ENCODE data around the gene SLC35B3. TPM values are rescaled to one million over a fixed set of nuclear protein-coding genes. Genes with fewer than 3 reads are reported as not detected.

The SLC35B3 gene
- total and polyA plus RNA-seq, 8 donors: 2.9 to 27.2 (median 16.3) TPM

- intact Hi-C loops (cut with DNase I; ENCODE audit: low total_unique reads): no loop called here
- WGBS, 5 donors: 69 to 75% (median 72%) methylated on average over 4 of the region's 4 CpGs
These were observed 46.1 kb downstream of the SLC35B3 start for GRCh38 chr6:8389036-8389818.

GRCh38 chr6:8387942-8388437 lies 47.4 kb downstream of the SLC35B3 start:
- TF ChIP-seq POLR2AphosphoS5 (IDR thresholded peaks at IDR 0.05): no peak
- TF ChIP-seq POLR2A (IDR thresholded peaks at IDR 0.05): no peak
- no peak for DNase-seq
- 73 to 86% (median 83%) methylated on average over 11 of the region's 11 CpGs for WGBS, 5 donors
- no peaks in the 10 kb centered on the region for H3K36me3 ChIP-seq
- H3K4me3 ChIP-seq: no peak overlapping the region
- no peaks in the 10 kb centered on the region for H3K9me3 ChIP-seq
- H3K4me1 ChIP-seq: no peaks in the 10 kb centered on the region
- no peak overlapping the region for H3K27ac ChIP-seq
- no peaks in the 10 kb centered on the region for H3K27me3 ChIP-seq
- intact Hi-C loops (cut with DNase I; ENCODE audit: low total_unique reads): no loop called here

More at GRCh38 chr6:8389036-8389818, 46.1 kb downstream of the SLC35B3 start:
- H3K9me3 ChIP-seq: no peaks in the 10 kb centered on the region
- no peak overlapping the region for H3K4me3 ChIP-seq
- no peaks in the 10 kb centered on the region for H3K36me3 ChIP-seq
- no peaks in the 10 kb centered on the region for H3K4me1 ChIP-seq
- H3K27me3 ChIP-seq: no peaks in the 10 kb centered on the region
- no peak for TF ChIP-seq CTCF (IDR thresholded peaks at IDR 0.05)
- no peak for TF ChIP-seq POLR2A (IDR thresholded peaks at IDR 0.05)
- TF ChIP-seq POLR2AphosphoS5 (IDR thresholded peaks at IDR 0.05): no peak
- TF ChIP-seq EP300 (IDR thresholded peaks at IDR 0.05): no peak
- DNase-seq: peak in 1 of 2 donors; percentile 2
- no peak overlapping the region for H3K27ac ChIP-seq

- H3K4me3 ChIP-seq: no peak overlapping the region
- no peak overlapping the region for H3K27ac ChIP-seq
- TF ChIP-seq EP300 (IDR thresholded peaks at IDR 0.05): no peak
- no peak for TF ChIP-seq CTCF (IDR thresholded peaks at IDR 0.05)
- TF ChIP-seq POLR2AphosphoS5 (IDR thresholded peaks at IDR 0.05): no peak
- TF ChIP-seq POLR2A (IDR thresholded peaks at IDR 0.05): no peak
- no peaks in the 10 kb centered on the region for H3K4me1 ChIP-seq
- no peak for DNase-seq
- 58 to 88% (median 81%) methylated on average over 2 of the region's 2 CpGs for WGBS, 5 donors
- no peaks in the 10 kb centered on the region for H3K27me3 ChIP-seq
- H3K9me3 ChIP-seq: no peaks in the 10 kb centered on the region
- intact Hi-C loops (cut with DNase I; ENCODE audit: low total_unique reads): no loop called here
- H3K36me3 ChIP-seq: no peaks in the 10 kb centered on the region
These were observed 51.8 kb downstream of the SLC35B3 start for GRCh38 chr6:8383584-8383983.

GRCh38 chr6:8382434-8382833 lies 52.9 kb downstream of the SLC35B3 start:
- Histone ChIP-seq H3K36me3 (no peaks in the 10 kb centered on the region), H3K4me3 (no peak overlapping the region), H3K27me3 (no peaks in the 10 kb centered on the region), H3K27ac (no peak overlapping the region), H3K4me1 (no peaks in the 10 kb centered on the region), H3K9me3 (no peaks in the 10 kb centered on the region)
- intact Hi-C loops (cut with DNase I; ENCODE audit: low total_unique reads): no loop called here
- DNase-seq: no peak
- TF ChIP-seq CTCF (IDR thresholded peaks at IDR 0.05): no peak
- no peak for TF ChIP-seq POLR2A (IDR thresholded peaks at IDR 0.05)
- no peak for TF ChIP-seq POLR2AphosphoS5 (IDR thresholded peaks at IDR 0.05)
- TF ChIP-seq EP300 (IDR thresholded peaks at IDR 0.05): no peak
- 65 to 79% (median 75%) methylated on average over 1 of the region's 1 CpG for WGBS, 5 donors

GRCh38 chr6:8375916-8376315 lies 59.4 kb downstream of the SLC35B3 start:
- Histone ChIP-seq H3K27ac (no peak overlapping the region), H3K27me3 (no peaks in the 10 kb centered on the region), H3K4me3 (no peak overlapping the region), H3K36me3 (no peaks in the 10 kb centered on the region), H3K9me3 (no peaks in the 10 kb centered on the region), H3K4me1 (no peaks in the 10 kb centered on the region)
- intact Hi-C loops (cut with DNase I; ENCODE audit: low total_unique reads): no loop called here
- TF ChIP-seq CTCF (IDR thresholded peaks at IDR 0.05) (no peak), POLR2AphosphoS5 (IDR thresholded peaks at IDR 0.05) (no peak), EP300 (IDR thresholded peaks at IDR 0.05) (no peak), POLR2A (IDR thresholded peaks at IDR 0.05) (no peak)
- no peak for DNase-seq
- WGBS, 5 donors: 67 to 79% (median 72%) methylated on average over 4 of the region's 4 CpGs
